ENCODE measurements around the gene CDKN2AIP. TPM values are rescaled to one million over a fixed set of nuclear protein-coding genes. Genes with fewer than 3 reads are reported as not detected.

Gene CDKN2AIP
- total RNA-seq, 2 experiments from 2014 or later, result 55.7 to 56.9 TPM

GRCh38 chr4:183467246-183467645 is 22.8 kb downstream of the CDKN2AIP start:
- peaks cover 0 to 3% of the 10 kb centered on the region in 2 experiments for H3K9me3 ChIP-seq (ENCODE audit: control insufficient read depth in 1 of 2, insufficient read depth in 1 of 2, low read length in 2 of 2)
- POLR2A ChIA-PET, result no interaction called here
- H3K4me1 ChIP-seq (ENCODE audit: insufficient read depth, low read length), result peaks cover 1% of the 10 kb centered on the region
- ATAC-seq (ENCODE audit: poor library complexity), result no peak
- no peak for TF ChIP-seq CTCF (IDR thresholded peaks at IDR 0.05)
- Mint-ChIP-seq H3K36me3 (ENCODE audit: low read depth) (no peaks in the 10 kb centered on the region), H3K4me3 (no peak overlapping the region), H3K9me3 (no peaks in the 10 kb centered on the region), H3K27ac (no peak overlapping the region), H3K4me1 (ENCODE audit: low read depth) (peaks cover 3% of the 10 kb centered on the region), H3K27me3 (peaks cover under 1% of the 10 kb centered on the region)
- no peaks in the 10 kb centered on the region for H3K27me3 ChIP-seq (ENCODE audit: control insufficient read depth in 1 of 2, insufficient read depth in 2 of 2, low read length in 2 of 2)
- no peak for DNase-seq
- H3K27ac ChIP-seq (ENCODE audit: low read depth in 1 of 2, low read length in 2 of 2), result no peak overlapping the region
- H3K36me3 ChIP-seq (ENCODE audit: insufficient read depth, low read length), result no peaks in the 10 kb centered on the region
- H3K4me3 ChIP-seq (ENCODE audit: low read length), result no peak overlapping the region
- intact Hi-C loops (cut with DNase I, micrococcal nuclease), result no loop called here
- CTCF ChIA-PET, result no interaction called here

- H3K9me3 ChIP-seq (ENCODE audit: control insufficient read depth in 1 of 2, insufficient read depth in 1 of 2, low read length in 2 of 2), result peaks cover 0 to 3% of the 10 kb centered on the region in 2 experiments
- CTCF ChIA-PET, result no interaction called here
These were observed 24.0 kb downstream of the CDKN2AIP start for GRCh38 chr4:183468210-183469095.

GRCh38 chr4:183469285-183469684 is 24.8 kb downstream of the CDKN2AIP start:
- peaks cover 6% of the 10 kb centered on the region for H3K4me1 Mint-ChIP-seq (ENCODE audit: low read depth)
- peak in 1 of 14 experiments; percentile 22 for DNase-seq

More at GRCh38 chr4:183468210-183469095, 24.0 kb downstream of the CDKN2AIP start:
- ATAC-seq (ENCODE audit: poor library complexity), result no peak
- no peaks in the 10 kb centered on the region for H3K27me3 ChIP-seq (ENCODE audit: control insufficient read depth in 1 of 2, insufficient read depth in 2 of 2, low read length in 2 of 2)
- no peaks in the 10 kb centered on the region for H3K36me3 ChIP-seq (ENCODE audit: insufficient read depth, low read length)
- Mint-ChIP-seq H3K4me1 (ENCODE audit: low read depth) (peaks cover 6% of the 10 kb centered on the region), H3K27ac (no peak overlapping the region), H3K4me3 (no peak overlapping the region), H3K9me3 (no peaks in the 10 kb centered on the region), H3K27me3 (peaks cover 4% of the 10 kb centered on the region), H3K36me3 (ENCODE audit: low read depth) (no peaks in the 10 kb centered on the region)
- intact Hi-C loops (cut with DNase I, micrococcal nuclease), result no loop called here
- POLR2A ChIA-PET, result no interaction called here
- no peak for DNase-seq
- no peak overlapping the region for H3K4me3 ChIP-seq (ENCODE audit: low read length)
- no peak for TF ChIP-seq CTCF (IDR thresholded peaks at IDR 0.05)
- peaks cover 3% of the 10 kb centered on the region for H3K4me1 ChIP-seq (ENCODE audit: insufficient read depth, low read length)
- H3K27ac ChIP-seq (ENCODE audit: low read depth in 1 of 2, low read length in 2 of 2), result no peak overlapping the region

More at GRCh38 chr4:183469285-183469684, 24.8 kb downstream of the CDKN2AIP start:
- intact Hi-C loops (cut with DNase I, micrococcal nuclease), result no loop called here
- no peak for TF ChIP-seq CTCF (IDR thresholded peaks at IDR 0.05)
- no peaks in the 10 kb centered on the region for H3K36me3 ChIP-seq (ENCODE audit: insufficient read depth, low read length)
- no peaks in the 10 kb centered on the region for H3K9me3 ChIP-seq (ENCODE audit: control insufficient read depth in 1 of 2, insufficient read depth in 1 of 2, low read length in 2 of 2)
- ChIA-PET CTCF (no interaction called here), POLR2A (interaction anchor here (1.1 to 1.6 kb wide), 2 partner anchors 35 to 175 kb away, joined by 3 to 6 read pairs; no protein-coding TSS in a partner anchor)
- H3K36me3 Mint-ChIP-seq (ENCODE audit: low read depth), result no peaks in the 10 kb centered on the region
- no peaks in the 10 kb centered on the region for H3K27me3 ChIP-seq (ENCODE audit: control insufficient read depth in 1 of 2, insufficient read depth in 2 of 2, low read length in 2 of 2)
- no peak overlapping the region for H3K27ac ChIP-seq (ENCODE audit: low read depth in 1 of 2, low read length in 2 of 2)
- H3K27ac Mint-ChIP-seq, result no peak overlapping the region
- H3K4me3 ChIP-seq (ENCODE audit: low read length), result no peak overlapping the region
- no peak overlapping the region for H3K4me3 Mint-ChIP-seq
- H3K4me1 ChIP-seq (ENCODE audit: insufficient read depth, low read length), result peaks cover 3% of the 10 kb centered on the region
- peaks cover 4% of the 10 kb centered on the region for H3K27me3 Mint-ChIP-seq
- no peaks in the 10 kb centered on the region for H3K9me3 Mint-ChIP-seq
- no peak for ATAC-seq (ENCODE audit: poor library complexity)
